ENCODE measurements around the gene OXLD1. TPM values are rescaled to one million over a fixed set of nuclear protein-coding genes. Genes with fewer than 3 reads are reported as not detected.

The OXLD1 gene
- total RNA-seq, 1 experiment from 2014 or later = 40.2 TPM

- TSS peak; percentile 25 for BruUV-seq (replicated peaks)
- POLR2A ChIA-PET (ENCODE audit: unreplicated experiment) = interaction anchor here (0.6 to 0.7 kb wide), 3 partner anchors 81 to 663 kb away, joined by 3 to 10 read pairs (median 3); no protein-coding TSS in a partner anchor
- Histone ChIP-seq H3K4me3 (peak overlapping the region; percentile 77), H3K9me3 (ENCODE audit: insufficient read depth, low read depth) (no peaks in the 10 kb centered on the region), H3K9me2 (ENCODE audit: insufficient read depth) (no peaks in the 10 kb centered on the region), H3K4me1 (replicated peaks; ENCODE audit: insufficient read depth) (peaks cover 24% of the 10 kb centered on the region), H3K4me2 (peak overlapping the region; percentile 88), H3K36me3 (ENCODE audit: low read depth) (no peaks in the 10 kb centered on the region), H3F3A (ENCODE audit: insufficient read depth, low read depth) (peaks cover 28% of the 10 kb centered on the region; the same call in 1 of the 2 replicates), H2AFZ (no peak overlapping the region), H3K27ac (peak overlapping the region; percentile 46), H3K79me2 (ENCODE audit: low read depth) (peaks cover 27% of the 10 kb centered on the region), H3K27me3 (ENCODE audit: insufficient read depth, low read depth) (no peaks in the 10 kb centered on the region), H4K20me1 (ENCODE audit: insufficient read depth) (0 out of 2 replicates have a peak, but pooled peaks cover 3% of the 10 kb centered on the region)
- DNase-seq = peak; percentile 58 to 61
- no peak for TF ChIP-seq CTCF (conservative IDR thresholded peaks at IDR 0.05)
- no peak for TF ChIP-seq EZH2 (IDR thresholded peaks at IDR 0.05; ENCODE audit: low read depth)
- CTCF ChIA-PET = interaction anchor here (0.6 kb wide), 1 partner anchor 39 kb away, joined by 3 read pairs; no protein-coding TSS in a partner anchor
- intact Hi-C loops (cut with micrococcal nuclease; ENCODE audit: unreplicated experiment) = loop anchor here (1.0 to 5.0 kb wide), 3 partner anchors 9 to 148 kb away; partner anchors contain the start of genes NPLOC4, P4HB and TSPAN10
Measured at GRCh38 chr17:81713004-81713555, 46.7 kb upstream of the OXLD1 start.

- Histone ChIP-seq H3K4me3 (peak overlapping the region; percentile 77), H4K20me1 (ENCODE audit: insufficient read depth) (0 out of 2 replicates have a peak, but pooled peaks cover 3% of the 10 kb centered on the region), H3K4me1 (replicated peaks; ENCODE audit: insufficient read depth) (peaks cover 24% of the 10 kb centered on the region), H3K36me3 (ENCODE audit: low read depth) (no peaks in the 10 kb centered on the region), H3F3A (ENCODE audit: insufficient read depth, low read depth) (peaks cover 26% of the 10 kb centered on the region; the same call in 1 of the 2 replicates), H3K27ac (peak overlapping the region; percentile 46), H3K9me2 (ENCODE audit: insufficient read depth) (no peaks in the 10 kb centered on the region), H3K9me3 (ENCODE audit: insufficient read depth, low read depth) (no peaks in the 10 kb centered on the region), H3K79me2 (ENCODE audit: low read depth) (peaks cover 27% of the 10 kb centered on the region), H3K27me3 (ENCODE audit: insufficient read depth, low read depth) (no peaks in the 10 kb centered on the region), H2AFZ (no peak overlapping the region), H3K4me2 (peak overlapping the region; percentile 88)
- no TSS peak for BruUV-seq (replicated peaks)
- intact Hi-C loops (cut with micrococcal nuclease; ENCODE audit: unreplicated experiment) = loop anchor here (1.0 to 5.0 kb wide), 3 partner anchors 10 to 148 kb away; partner anchors contain the start of genes NPLOC4, P4HB and TSPAN10
- ChIA-PET POLR2A (ENCODE audit: unreplicated experiment) (interaction anchor here (0.6 to 0.7 kb wide), 3 partner anchors 9 to 662 kb away, joined by 3 read pairs; no protein-coding TSS in a partner anchor), CTCF (no interaction called here)
- TF ChIP-seq CTCF (conservative IDR thresholded peaks at IDR 0.05) = no peak
- TF ChIP-seq EZH2 (IDR thresholded peaks at IDR 0.05; ENCODE audit: low read depth) = no peak
- peak in 1 of 2 experiments; percentile 64 for DNase-seq
Measured at GRCh38 chr17:81712468-81713003, 46.1 kb upstream of the OXLD1 start.

- Histone ChIP-seq H3K27ac (peak within 1 kb of the TSS; percentile 50), H3K27me3 (ENCODE audit: insufficient read depth, low read depth) (no peaks in the 10 kb centered on the region), H3K4me2 (peak within 1 kb of the TSS; percentile 88), H3K4me3 (peak within 1 kb of the TSS; percentile 77), H3K4me1 (replicated peaks; ENCODE audit: insufficient read depth) (peaks cover 24% of the 10 kb centered on the region), H3F3A (ENCODE audit: insufficient read depth, low read depth) (peaks cover 26% of the 10 kb centered on the region; the same call in 1 of the 2 replicates), H3K36me3 (ENCODE audit: low read depth) (no peaks in the 10 kb centered on the region), H4K20me1 (ENCODE audit: insufficient read depth) (0 out of 2 replicates have a peak, but pooled peaks cover 3% of the 10 kb centered on the region), H3K9me3 (ENCODE audit: insufficient read depth, low read depth) (no peaks in the 10 kb centered on the region), H3K79me2 (ENCODE audit: low read depth) (peaks cover 27% of the 10 kb centered on the region), H3K9me2 (ENCODE audit: insufficient read depth) (no peaks in the 10 kb centered on the region), H2AFZ (no peak within 1 kb of the TSS)
- TF ChIP-seq EZH2 (IDR thresholded peaks at IDR 0.05; ENCODE audit: low read depth) = no peak
- no peak for TF ChIP-seq CTCF (conservative IDR thresholded peaks at IDR 0.05)
- intact Hi-C loops (cut with micrococcal nuclease; ENCODE audit: unreplicated experiment) = loop anchor here (2.0 to 5.0 kb wide), 2 partner anchors 75 to 149 kb away; partner anchors contain the start of genes NPLOC4, P4HB and TSPAN10
- BruUV-seq (replicated peaks) = no TSS peak
- POLR2A ChIA-PET (ENCODE audit: unreplicated experiment) = interaction anchor here (0.6 to 0.7 kb wide), 3 partner anchors 9 to 365 kb away, joined by 3 to 18 read pairs (median 14); no protein-coding TSS in a partner anchor
- DNase-seq = peak; percentile 75 to 96
- CTCF ChIA-PET = no interaction called here
Measured at GRCh38 chr17:81711814-81712467, 45.5 kb upstream of the OXLD1 start, which contains the start of gene SLC25A10. SLC25A10 (plus strand) TSS chr17:81712284; CDS start chr17:81712427, 143 bp downstream.

Measured in PC-9 (cell line).